GF-D8 (cell line): ENCODE data around the gene EEA1.

Experiments
- DNase-seq: peaks from one replicate; lab custom pipeline; 2025; lab: John Stamatoyannopoulos, UW

EEA1 gene

DNA sequence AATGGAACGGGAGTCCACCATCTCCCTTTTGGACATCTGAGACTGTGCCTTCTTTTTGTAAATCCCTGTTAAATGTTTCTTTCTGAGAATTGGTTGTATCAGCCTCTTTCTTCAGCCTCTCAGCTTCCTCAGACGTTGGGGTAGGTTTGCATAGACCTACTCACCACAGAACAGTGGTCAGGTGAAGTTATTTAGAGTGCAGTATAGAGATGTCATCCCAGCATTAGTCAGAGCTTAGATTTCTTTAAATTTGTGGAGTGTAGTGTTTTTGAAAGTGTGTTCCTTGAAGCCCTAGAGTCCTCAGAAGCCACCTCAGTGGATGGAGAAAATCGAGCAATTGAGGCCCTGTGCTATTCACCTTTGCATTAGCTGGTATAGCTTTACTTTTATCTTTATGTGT, 8.9 kb upstream of the EEA1 start:
- DNase-seq, result no peak

- no peak for DNase-seq
Measured at GRCh38 chr12:92933606-92934005, 4.5 kb upstream of the EEA1 start.

- no peak for DNase-seq
Measured at GRCh38 chr12:92930421-92930820, 1.3 kb upstream of the EEA1 start.

GRCh38 chr12:92929983-92930382, 888 bp upstream of the EEA1 start:
- no peak for DNase-seq

DNA sequence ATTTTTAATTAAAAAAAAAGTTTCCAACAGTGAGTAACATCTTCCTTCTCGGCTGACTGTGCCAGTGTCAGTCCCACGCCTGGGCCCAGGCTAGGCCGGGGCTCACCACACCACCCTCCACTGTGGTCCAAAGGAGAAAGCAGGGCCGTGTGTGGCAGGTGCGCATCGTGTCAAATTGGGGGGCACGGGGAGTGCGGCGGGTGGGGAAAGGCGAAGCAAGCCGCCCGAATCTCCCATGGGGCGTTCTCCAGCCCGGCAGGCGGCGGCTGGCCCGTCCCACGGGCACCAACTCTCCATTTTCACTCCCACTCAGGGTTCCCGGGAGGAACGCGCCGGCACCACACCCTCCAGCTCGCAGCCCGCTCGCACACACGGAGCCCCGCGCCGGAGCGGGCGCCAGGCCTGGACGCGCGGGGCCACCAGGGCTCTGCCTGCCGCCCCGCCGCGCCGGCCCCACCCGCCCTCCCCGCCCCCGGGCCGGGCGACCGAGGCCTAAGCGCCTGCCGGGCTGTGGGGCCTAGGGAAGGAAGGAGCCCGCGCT, 604 bp downstream of the EEA1 start:
- no peak for DNase-seq

GRCh38 chr12:92927436-92928281, 1.4 kb downstream of the EEA1 start:
- no peak for DNase-seq

- DNase-seq, result no peak
Measured at GRCh38 chr12:92927055-92927435, 2.0 kb downstream of the EEA1 start.

GRCh38 chr12:92926549-92926948, 2.5 kb downstream of the EEA1 start:
- DNase-seq, result no peak

DNA sequence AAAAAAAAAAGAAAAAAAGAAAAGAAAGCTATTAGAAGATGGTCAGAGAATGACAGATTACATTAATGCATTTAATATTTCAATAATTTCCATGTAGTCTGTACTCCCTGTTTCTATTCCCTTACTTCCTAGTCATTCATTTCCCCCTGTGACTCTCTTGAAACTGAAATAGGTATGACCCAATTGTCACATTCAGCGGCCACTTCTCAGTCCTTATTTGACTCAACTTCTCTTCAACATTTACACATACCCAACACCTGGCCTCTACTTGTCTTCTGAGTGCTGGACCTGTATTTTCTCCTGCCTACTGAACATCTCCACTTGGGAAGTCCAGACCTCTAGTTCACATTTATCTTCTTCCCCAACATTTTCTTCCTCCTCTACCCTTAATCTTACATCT, 7.2 kb downstream of the EEA1 start:
- no peak for DNase-seq

DNA sequence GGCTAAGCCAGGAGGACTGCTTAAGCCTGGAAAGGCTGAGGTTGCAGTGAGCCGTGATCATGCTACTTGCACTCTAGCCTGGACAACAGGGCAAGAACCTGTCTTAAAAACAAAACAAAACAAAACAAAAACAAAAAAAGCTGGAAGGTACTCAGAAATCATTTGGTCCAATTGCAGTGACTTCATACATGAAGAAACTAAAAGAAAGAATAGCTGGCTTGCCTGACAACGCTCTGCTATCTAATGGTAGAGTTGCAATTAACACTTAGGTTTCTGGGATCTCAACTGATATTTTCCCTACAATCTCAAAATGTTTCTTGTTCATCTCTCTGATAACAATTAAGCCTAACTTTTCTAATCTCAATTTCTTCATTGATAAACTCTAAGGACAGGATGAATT, 13.7 kb downstream of the EEA1 start:
- no peak for DNase-seq

DNA sequence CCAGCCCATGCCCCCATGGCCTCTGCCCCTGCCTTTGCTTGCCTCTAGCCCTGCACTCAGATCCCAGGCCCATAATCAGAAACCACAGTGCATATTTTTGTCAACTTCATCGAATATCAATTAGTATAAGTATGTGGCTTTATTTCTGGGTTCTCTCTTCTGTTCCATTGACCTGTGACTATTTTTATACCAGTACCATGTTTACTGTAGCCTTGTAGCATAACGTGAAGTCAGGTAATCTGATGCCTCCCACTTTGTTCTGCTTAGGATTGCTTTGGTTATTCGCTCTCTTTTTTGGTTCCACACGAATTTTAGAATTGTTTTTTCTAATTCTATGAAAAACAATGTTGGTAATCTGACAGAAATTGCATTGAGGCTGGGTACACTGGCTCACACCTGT, 14.9 kb downstream of the EEA1 start:
- no peak for DNase-seq

DNA sequence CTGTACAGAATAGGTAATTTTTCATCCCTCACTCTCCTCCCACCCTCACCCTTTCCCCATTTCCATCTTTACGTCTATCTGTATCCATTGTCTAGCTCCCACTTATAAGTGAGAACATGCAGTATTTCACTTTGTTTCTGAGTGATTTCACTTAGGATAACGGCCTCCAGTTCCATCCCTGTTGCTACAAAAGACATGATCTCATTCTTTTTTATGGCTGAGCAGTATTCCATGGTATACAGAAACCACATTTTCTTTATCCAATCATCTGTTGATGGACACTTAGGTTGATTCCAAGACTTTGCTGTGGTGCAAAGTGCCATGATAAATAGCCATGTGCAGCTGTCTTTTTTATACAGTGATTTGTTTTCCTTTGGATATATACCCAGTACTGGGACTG, 16.4 kb downstream of the EEA1 start:
- DNase-seq, result no peak

- DNase-seq, result no peak
Measured at GRCh38 chr12:92912052-92912451, 17.0 kb downstream of the EEA1 start.

DNA sequence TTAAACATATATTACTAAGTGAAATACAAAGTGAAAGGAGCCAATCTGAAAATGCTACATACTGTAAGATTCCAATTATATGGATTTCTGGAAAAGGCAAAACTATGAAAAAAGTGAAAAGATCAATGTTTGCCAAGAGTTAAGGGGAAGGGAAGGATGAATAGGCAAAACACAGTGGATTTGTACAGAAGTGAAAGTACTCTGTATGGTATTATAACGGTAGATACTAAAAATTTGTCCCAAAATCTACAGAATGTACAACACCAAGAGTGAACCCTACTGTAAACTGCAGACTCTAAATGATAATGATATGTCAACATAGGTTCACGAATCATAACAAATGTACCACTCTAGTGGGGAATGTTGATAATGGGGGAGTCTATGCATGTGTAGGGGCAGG, 17.8 kb downstream of the EEA1 start:
- no peak for DNase-seq

DNA sequence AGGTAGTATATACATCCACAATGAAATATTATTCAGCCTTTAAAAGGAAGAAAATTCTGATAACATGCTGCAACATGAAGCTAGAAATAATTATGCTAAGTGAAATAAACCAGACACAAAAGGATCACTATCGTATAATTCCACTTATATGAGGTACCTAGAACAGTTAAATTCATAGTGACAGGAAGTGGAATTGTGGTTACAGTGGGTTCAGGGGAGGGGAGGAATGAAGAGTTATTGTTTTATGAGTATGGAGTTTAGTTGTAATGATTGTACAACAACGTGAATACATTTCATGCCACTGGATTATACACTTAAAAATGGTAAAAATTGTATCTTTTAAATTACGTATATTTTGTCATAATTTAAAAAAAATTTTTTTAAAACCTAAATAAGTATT, 21.0 kb downstream of the EEA1 start:
- no peak for DNase-seq

- DNase-seq, result no peak
Measured at GRCh38 chr12:92905811-92906554, 23.1 kb downstream of the EEA1 start.

DNA sequence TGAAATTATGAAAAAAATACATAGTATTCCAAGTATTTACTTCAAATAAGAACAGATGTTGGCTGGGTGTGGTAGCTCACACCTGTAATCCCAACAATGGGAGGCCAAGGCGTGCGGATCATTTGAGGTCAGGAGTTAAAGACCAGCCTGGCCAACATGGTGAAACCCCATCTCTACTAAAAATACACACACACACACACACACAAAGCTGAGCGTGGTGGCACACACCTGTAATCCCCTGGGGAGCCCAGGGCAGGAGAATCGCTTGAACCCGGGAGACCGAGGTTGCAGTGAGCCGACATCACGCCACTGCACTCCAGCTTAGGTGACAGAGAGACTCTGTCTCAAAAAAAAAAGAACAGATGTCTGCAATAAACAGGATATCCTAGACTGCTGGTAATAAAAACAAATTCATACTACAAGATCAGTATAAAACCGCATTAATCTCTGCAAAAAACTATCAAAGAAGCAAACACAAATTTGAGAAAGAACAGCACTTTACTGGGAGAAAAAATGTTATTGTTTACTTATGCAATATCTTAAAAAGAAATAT, 23.8 kb downstream of the EEA1 start:
- DNase-seq, result no peak

GRCh38 chr12:92900941-92901340, 28.2 kb downstream of the EEA1 start:
- no peak for DNase-seq

GRCh38 chr12:92899386-92900001, 29.6 kb downstream of the EEA1 start:
- DNase-seq, result no peak

DNA sequence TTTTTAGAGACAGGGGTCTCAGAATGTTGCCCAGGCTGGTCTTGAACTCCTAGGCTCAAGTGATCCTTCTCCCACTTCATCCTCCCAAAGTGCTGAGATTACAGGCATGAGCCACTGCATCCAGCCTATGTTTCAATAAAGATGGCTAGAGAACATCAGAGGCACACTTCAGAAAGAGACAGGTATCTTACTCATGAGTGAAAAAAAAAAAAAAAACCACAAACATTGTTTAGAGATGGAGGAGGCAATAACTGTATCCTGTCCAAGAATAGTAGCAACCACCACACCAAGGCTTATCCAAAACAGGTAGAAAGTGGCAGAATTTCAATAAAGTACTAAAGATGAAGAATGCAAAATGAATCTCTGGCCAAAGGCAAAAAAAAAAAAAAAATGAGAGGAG, 30.3 kb downstream of the EEA1 start:
- DNase-seq, result no peak

GRCh38 chr12:92897844-92898243, 31.3 kb downstream of the EEA1 start:
- no peak for DNase-seq

GRCh38 chr12:92890601-92891106, 38.4 kb downstream of the EEA1 start:
- no peak for DNase-seq
